Medulla oblongata (tissue), 1 donor: ENCODE measurements around the gene TBXA2R.

Source experiments
- DNase-seq: peaks from one replicate; pipeline ENCODE4 v3.0.0-alpha.2; 2015; ENCODE audit errors: extremely low spot score

Gene TBXA2R

GRCh38 chr19:3551792-3552095 is 54.9 kb downstream of the TBXA2R start:
- DNase-seq, result no peak

- DNase-seq, result no peak
Measured at GRCh38 chr19:3550947-3551791, 55.5 kb downstream of the TBXA2R start.

- no peak for DNase-seq
Measured at GRCh38 chr19:3549816-3550215, 56.9 kb downstream of the TBXA2R start.

GRCh38 chr19:3548606-3549005 is 58.1 kb downstream of the TBXA2R start:
- peak; percentile 57 for DNase-seq

- DNase-seq, result no peak
Measured at GRCh38 chr19:3547767-3548282, 58.9 kb downstream of the TBXA2R start.

GRCh38 chr19:3547301-3547731 is 59.4 kb downstream of the TBXA2R start:
- no peak for DNase-seq

- no peak for DNase-seq
Measured at GRCh38 chr19:3546119-3546518, 60.6 kb downstream of the TBXA2R start.

- no peak for DNase-seq
Measured at GRCh38 chr19:3545669-3546034, 61.0 kb downstream of the TBXA2R start.

- DNase-seq, result peak; percentile 78
Measured at GRCh38 chr19:3544742-3545668, 61.7 kb downstream of the TBXA2R start.
